ENCODE results near the gene KLK2.

- TF ChIP-seq MYC (IDR thresholded peaks at IDR 0.05; ENCODE audit: low read depth, low read length) (no peak), POLR2A (IDR thresholded peaks at IDR 0.05; ENCODE audit: extremely low read depth, insufficient read length) (no peak), CTCF (IDR thresholded peaks at IDR 0.05; ENCODE audit: low read depth, low read length) (no peak)
Observed at GRCh38 chr19:50870417-50871089, 2.7 kb upstream of the KLK2 start.

Data from NB4 (cell line).